DMS114 treated with DMSO at 0.1 percent for 48 hours (cell line): ENCODE measurements around the gene PAEP.

Source experiments
- DNase-seq: peaks from one replicate; lab custom pipeline; 2025; ENCODE audit not compliant: unreplicated experiment; lab: John Stamatoyannopoulos, UW

The PAEP gene

DNA sequence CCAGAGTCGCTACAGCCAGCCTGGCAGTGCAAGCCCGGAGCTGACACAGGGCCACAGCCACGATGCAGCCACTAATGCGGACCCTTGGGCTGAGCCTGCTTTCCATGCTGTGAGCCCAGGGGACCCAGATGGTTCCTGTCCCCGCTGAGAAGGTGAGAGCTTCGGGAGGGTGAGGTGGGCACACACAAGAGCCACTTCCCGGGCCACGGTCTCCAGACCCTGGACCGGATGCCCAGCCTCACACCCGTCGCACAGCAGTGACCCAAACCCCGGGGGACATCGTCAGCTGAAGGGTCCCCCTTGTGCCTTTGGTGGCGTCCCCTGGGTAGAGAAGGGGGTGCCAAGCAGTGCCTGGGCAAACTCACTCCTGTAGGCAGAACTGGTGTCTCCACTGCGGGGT, 13.4 kb downstream of the PAEP start:
- DNase-seq: no peak

DNA sequence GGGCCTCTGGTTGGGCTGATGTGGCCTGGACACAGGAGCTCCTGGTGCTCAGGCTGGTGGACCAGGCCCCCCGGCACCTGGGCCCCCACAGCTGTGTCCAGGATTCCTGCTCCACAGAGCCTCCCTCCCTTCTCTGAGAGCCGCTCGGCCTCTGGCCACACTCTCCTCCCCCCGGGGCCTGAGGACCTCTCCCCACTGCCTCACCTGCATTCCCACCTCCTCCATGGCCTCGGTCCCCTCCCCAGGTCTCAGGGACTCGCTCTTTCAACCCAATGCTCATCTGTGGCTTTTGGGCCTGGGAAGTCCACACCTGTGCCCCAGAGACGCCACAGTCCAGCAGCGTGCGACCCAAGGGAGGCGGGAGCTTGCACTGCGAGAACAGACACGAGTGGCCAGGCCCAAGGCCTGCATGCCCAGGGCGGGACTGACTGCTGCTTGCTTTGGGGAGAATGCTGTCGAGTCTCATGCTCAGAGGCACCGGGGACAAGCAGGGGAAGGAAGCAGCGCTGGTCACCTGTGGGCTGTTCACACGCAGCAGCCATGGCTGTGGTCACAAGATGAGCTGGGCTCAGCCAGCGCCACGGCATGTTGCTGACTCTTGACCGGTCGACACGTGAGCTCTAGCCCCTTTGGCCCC, 14.6 kb downstream of the PAEP start:
- no peak for DNase-seq

DNA sequence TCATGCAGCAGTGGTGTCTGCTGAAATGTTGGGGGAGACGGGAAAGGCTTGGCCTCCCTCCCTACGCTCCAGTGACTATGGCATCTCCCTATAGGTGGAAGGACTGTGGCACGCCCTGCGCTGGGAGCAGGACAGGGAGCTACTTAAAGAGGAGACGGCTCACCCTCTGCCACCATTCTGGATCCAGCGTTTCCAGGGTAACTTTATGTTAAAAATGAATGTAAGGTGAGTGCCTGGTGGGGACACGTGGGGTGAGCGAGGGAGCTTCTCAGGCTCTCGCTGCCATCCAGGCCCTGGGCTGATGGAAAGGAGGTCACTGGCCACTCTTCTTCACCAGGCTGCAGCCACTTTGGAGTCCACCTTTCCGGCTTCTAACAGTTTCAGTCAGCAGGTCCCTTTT, 15.7 kb downstream of the PAEP start:
- DNase-seq: no peak

DNA sequence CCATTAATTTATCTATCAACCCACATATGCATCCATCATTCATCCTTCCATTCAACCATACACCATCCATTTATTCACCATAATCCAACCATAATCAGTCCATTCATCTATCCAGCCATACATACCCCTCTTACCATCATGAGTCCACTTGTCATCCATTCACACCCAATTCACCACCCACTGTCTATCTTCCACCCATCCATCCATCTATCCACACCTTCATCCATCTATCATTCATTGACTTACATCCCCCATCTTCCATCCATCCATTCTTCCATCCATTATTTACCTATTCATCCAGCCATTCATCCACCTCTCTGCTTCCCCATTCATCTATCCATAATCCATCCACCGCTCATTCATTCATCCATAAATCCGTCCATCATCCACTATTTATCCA, 17.8 kb downstream of the PAEP start:
- no peak for DNase-seq

DNA sequence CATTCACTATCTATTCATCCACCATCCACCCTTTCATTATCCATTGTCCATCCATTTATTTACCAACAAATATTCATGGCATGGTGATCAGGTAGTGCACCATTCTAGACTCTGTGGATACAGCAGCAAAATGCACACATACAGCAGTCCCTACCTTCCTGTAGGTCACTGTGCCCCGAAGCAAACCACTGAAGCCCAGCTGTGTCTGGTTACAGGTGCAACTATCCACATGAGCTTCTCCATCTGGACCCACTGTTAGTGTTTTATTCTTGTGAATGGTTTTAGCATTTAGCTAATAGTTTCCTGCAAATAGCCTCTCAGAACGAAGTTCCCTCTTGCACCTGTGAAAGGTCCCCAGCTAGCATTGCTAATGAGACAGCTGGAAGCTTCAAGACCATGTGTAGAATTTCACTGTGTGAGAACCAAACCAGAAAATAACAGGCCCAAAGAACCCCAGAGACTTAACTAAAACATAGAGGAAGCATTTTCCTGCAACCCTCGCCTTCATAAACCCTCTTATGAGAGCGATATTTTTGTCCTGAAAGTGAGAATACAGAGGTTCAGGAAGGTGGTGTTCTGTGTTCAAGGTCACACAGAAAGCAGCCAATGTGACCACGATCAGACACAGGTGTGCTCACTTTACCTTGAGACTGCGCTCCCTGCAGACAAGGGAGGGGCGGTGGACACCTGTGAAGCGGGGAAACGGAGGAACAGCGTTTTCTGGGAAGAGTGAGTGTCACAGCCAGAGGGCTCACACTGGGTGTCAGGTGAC, 18.5 kb downstream of the PAEP start:
- no peak for DNase-seq

DNA sequence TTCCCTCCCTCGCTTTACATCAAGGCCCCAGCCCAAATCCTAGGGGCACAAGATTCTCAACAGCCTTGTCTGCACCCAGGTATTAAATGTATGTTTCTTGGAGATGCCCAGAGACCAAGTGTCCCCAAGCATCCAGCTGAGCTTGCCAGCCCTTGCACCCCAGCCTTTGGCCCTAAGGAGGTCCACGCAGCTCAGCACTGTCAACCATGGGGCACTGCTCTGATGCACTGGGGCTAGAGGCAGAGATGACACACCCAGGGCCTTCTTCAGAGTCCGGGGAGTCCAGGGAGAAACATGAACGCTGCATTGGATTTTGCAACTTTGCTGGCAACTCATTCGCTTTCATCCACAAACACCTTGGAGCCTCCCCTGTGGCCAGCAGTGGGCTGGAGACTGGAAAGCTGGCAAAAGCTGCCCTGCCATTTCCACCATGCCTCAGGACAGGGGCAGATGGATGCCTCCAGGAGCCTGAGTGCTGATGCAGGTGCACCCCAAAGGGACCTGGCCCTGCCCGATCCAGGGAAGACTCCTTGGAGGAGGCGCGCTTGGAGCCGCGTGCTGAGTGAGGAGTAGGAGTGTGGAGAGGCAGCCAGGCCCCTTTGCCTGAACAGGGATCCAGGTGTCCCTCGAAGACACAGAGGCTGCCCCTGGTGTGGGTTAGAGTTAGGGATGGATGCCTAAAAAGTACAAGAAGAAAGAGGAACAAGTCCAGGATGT, 19.3 kb downstream of the PAEP start:
- no peak for DNase-seq

DNA sequence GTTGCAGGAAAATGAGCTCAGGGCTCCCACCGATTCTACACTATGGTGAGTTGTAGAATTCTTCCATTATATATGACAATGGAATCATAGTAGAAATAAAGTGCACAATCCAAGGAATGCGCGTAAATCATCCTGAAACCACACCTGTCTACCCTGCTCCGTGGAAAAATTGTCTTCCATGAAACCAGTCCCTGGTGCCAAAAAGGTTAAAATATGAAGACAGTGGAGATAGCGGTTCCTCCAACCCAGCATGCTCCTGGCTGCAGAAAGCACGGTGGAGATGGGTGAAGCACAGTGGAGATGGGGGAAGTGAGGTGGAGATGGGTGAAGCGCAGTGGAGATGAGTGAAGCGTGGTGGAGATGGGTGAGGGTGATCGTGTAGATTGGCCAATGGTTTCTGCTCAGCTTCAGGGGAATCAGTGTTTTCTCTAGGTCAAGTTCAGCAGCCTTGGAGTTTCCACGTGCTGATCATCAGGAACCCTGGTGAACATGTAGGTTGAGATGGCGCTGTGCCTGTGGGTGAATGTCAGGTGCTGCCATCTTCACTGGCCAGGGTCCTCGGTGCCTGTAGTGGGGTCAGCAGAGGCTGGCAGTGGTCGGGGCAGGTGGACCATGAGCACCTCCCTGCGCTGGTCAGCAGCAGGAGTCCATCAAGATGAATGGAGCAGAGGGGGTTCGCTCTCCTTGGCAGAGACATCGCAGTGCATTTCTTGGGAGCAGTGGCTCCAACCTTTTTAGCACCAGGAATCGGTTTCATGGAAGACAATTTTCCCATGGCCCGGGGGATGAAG, 20.3 kb downstream of the PAEP start:
- DNase-seq: no peak

DNA sequence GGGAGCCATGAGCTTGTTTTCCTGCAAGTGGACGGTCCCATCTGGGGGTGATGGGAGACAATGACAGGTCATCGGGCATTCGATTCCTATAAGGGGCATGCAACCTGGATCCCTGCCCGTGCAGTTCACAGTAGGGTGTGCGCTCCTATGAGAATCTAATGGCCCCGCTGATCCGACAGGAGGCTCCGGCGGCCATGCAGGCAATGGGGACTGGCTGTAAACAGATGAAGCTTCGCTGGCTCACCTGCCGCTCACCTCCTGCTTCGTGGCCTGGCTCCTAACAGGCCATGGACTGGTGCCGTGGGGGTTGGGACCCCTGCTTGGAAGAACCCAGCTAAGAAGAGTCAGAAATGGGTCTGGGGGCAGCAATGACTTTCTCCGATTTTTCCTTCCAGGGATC, 21.0 kb downstream of the PAEP start:
- no peak for DNase-seq

DNA sequence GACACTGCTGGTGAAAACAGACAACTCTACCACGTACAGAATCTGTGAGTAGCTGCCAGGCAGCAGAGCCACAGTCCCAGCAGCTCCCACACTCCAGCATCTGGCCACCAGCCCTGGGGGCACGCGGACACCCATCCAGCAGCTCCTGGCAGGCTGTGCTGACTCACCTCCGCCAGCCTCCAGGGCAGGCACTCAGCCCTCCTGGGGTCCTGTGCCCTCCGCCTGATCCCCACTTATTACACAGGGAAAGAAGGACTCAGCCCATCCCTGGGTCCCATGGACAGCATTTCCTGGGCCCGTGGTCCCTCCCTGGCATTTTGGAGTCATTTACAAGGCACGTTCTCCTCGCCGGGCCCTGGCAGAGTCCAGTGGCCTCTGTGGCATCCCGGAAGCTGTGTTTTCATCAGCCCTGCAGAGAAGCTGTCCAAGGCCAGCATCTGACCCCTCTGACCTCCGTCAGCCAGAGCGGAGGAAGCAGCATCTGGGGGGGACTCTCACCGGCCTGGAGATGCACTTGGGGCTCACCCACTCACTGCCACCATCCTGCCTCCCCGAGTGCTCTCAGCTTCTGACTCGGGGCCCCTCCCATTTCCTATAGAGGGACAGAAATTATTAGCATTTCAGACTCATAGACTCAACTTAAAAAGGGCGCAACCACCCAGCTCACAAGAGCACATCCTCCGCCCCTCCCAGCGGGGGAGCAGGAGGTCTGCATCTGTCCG, 21.6 kb downstream of the PAEP start:
- no peak for DNase-seq

DNA sequence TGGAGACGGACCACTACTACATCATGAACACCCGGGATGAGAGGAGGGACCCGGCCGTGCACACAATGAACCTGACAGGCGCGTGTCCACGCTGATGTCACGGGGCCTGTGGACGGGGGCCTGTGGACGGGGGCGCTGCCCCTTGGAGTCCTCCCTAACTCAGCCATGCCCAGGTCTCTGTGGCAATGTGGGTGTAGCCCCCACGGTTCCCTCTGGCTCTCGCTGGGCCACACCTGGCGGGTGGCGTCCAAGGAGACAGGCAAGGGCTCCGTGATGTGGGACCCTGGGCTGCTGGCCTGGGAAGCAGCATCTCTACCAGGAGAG, 22.1 kb downstream of the PAEP start:
- no peak for DNase-seq

DNA sequence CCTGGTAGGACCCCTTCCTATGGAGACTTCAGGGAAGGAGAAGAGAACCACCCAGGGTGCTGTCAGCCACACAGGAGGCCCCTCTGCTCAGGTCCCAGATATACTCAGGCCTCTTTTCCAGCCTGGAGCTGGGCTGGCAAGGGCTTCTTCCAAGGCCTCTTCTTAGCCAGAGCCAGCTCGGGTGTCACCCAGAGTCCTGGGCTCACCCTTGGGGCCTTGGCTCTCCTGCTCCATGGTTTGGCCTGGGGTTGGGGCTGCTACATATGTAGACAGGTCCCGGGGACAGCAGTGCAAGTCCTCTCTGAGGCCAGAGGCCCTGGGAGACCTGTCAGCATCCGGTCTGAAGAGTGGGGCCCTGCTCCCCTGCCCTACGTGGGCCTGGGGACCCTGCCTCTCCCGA, 22.8 kb downstream of the PAEP start:
- no peak for DNase-seq

DNA sequence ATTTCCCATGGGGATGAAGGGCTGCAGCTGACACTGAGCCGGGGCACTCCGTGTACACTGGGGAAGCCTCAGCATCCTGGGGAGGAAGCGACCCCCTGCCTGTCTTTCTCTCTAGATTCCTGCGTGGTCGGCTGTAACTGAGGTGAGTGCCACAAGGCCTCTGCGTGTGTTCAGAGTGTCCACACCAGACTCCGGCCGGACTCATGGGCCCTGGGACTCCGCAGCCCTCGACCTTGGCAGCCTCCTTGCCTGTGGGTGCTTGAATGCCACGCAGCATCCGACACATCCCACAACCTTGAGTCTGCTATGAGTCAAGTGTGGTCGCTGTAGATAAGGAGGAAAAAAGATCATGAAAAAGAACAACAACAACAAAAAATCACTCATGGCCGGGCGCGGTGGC, 23.4 kb downstream of the PAEP start:
- DNase-seq: no peak

DNA sequence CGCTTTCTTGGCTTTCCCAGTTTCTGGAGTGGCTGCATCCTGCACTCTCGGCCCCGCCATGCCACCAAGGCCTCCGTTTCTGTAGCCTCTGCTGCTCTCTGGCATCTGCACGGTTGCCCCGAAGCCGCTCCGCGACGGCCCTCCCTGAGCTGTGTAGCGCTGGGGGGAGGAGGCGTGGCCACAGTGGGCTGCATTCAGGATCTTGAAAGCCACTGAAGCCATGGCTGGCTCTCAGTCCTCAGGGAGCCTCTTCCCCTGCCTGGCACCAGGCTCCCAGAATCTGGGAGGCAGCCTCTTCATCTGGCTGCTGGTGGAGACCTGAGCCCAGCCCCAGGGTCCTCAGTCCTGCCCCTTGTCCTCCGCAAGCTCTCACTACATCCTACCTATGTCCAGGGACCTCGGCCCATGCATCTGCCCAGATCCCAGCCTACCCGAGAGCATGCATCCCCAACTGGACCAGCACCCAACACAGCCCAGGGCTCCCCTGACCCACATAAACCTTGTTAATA, 25.1 kb downstream of the PAEP start:
- DNase-seq: no peak

DNA sequence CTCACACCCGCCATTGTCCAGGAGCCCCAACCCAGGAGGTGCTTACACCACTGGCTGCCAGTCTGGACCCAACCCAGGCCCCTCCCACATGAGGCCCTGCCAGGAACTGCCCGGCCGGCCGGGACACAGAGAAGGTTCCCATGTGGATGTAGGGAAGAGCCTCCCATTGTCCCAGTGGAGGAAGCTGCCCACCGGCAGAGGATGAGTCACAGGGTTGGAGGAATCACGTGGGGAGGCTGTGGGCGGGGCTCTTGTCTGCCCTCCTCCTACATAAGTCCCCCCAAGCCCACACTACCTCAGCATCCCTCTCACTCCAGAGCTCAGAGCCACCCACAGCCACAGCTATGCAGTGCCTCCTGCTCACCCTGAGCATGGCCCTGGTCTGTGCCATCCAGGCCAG, 26.1 kb downstream of the PAEP start:
- no peak for DNase-seq

DNA sequence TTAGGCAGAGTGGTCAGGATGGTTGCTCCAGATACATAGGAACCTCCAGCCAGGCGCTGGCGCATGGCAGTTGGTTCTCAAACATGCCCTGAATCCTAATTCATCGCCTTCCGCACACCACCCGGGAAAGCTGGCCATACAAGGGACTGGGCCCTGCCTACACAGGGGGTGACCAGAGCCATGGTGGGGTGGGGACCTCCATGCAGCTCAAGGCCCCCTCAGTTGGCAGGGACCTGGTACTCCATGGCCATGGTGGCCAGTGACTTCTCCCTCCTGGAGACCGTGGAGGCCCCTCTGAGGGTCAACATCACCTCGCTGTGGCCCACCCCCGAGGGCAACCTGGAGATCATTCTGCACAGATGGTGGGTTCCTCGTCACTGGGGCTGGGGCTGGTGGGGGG, 26.8 kb downstream of the PAEP start:
- no peak for DNase-seq

DNA sequence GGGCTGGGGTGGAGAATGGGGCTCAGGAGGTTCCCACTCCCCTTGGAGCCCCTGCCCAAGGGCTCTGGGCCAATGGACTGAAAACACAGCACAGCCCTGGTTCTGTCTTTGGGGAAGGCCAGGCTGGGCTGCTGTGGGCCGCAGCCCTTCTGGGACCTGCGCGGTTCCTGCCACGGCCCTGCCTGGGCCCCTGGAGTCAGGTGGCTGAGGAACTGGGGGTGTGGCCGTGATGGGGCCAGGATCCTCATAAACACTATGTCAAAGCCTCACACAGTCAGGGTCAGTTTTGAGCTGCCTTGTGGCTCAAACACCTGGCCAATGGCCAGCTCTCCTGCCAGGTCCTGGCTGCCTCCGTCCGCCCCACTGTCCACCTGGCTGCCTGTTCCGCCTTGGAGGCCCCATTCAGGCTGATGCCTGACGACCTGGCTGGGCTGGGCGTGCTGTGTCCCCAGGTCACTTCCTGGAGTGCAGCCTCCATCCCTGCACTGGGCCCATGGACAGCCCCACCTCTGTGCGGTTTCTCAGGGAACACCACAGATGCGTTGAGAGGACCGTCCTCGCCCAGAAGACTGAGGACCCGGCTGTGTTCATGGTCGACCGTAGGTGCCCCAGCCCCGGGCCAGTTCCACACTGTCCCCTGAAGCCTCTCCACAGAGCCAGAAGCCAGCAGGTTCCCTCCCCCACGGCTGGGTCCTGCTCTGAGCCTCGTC, 27.5 kb downstream of the PAEP start:
- no peak for DNase-seq

DNA sequence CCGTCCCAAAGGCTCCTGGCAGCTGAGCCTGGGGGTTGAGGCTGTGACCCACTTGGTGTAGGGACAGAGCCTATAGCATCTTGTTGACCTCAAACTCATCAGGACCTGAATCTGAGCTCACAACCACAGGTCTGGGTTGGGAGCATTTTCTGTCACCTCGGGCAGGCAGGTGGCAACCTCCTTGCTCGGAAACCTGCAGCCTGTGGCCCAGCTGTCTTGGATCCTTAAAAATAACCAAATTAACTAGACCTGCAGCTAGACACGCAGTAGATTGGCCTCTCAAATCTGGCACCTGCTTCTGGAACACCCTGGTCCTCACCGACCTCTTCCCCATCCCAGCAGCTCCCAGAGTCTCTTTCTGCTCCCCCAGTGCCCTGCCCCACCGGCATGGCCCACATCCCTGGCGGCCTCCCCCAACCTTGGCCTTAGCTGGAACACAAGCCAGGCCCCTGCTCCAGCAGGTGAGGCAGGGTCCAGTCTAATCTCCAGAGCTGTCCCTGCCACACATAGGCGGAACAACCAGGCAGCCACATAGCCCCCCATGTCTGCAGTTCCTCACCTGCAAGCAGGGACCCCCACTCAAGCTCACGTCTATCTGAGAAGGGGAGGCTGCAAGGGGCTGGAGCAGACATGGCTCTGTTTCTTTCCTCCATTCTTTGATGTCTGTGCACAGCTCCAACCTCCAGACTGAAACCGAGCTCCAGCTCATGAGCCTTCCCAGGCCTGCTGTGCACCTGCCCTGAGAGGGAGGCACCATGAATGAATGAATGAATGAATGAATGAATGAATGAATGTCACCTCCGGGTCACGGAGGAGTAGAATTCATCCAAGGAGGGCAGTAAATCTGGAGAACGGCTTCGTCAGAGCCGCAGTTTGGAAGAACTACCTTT, 28.3 kb downstream of the PAEP start:
- no peak for DNase-seq

DNA sequence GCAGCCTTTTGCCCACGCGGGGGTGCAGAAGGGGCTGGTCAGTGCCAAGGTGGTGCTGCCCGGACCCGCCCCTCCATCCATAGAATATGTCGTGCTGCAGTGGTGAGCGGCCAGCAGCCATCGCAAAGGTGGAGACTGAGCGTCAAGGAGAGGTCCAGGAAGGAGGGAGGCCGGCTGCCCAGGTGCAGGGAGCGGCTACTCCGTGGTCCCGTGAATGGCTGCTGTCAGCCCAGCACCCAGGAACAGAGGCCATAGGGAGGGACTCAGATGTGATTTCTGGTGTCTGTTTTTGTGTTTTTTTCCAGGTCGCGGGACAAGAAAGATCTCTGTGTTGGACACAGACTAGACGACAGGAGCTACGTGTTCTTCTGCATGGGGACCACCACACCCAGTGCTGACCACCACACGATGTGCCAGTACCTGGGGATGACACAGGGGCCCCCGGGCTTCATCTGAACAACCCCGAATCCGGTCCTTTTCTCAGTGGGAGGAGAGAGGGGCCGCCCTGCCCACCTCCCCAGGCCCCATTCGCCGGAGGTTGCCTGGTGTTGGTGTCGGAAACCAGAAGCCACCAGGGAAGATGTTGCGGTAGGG, 29.0 kb downstream of the PAEP start:
- no peak for DNase-seq
